Peyer's patch (tissue), 4 donors: Measurements from ENCODE around the gene MACROD2. TPM values are rescaled to one million over a fixed set of nuclear protein-coding genes. Genes with fewer than 3 reads are reported as not detected.
"Not testable (repeated sequence)": the region's sequence is repeated elsewhere in the genome, so short reads cannot be mapped to it uniquely, and the experiment has no call there.

Experiments
- DNase-seq, 3 donors: peaks; one replicate each; pipeline ENCODE4 v3.0.0-alpha.2; 2017 to 2019
- H3K27ac ChIP-seq, 4 donors: fragments of 200-600 bp; sonication (generic); one replicate each; pipeline ENCODE4 v1.5.1; 2016 to 2019
- H3K27me3 ChIP-seq, 2 donors: fragments of 200-600 bp; sonication (generic); one replicate each; pipeline ENCODE4 v1.5.1; 2019
- H3K36me3 ChIP-seq, 3 donors: fragments of 200-600 bp; sonication (generic); one replicate each; pipeline ENCODE4 v1.5.1; 2016 to 2019
- H3K4me1 ChIP-seq, 4 donors: fragments of 200-600 bp; sonication (generic); one replicate each; pipeline ENCODE4 v1.5.1; 2016 to 2019
- H3K4me3 ChIP-seq, 4 donors: fragments of 200-600 bp; sonication (generic); 1 replicate in 3 of 4; 2 replicates in 1 of 4; pipeline ENCODE4 v1.5.1; 2016 to 2019; ENCODE audit warnings: mild to moderate bottlenecking in 1 of 4
- H3K9me3 ChIP-seq, 4 donors: fragments of 200-600 bp; sonication (generic); one replicate each; pipeline ENCODE4 v1.5.1; 2016 to 2019; ENCODE audit warnings: mild to moderate bottlenecking in 1 of 4
- POLR2A ChIP-seq, 2 donors: fragments of 450-650 bp; IDR thresholded peaks; one replicate each; pipeline ENCODE4 v1.5.1; 2017; ENCODE audit warnings: antibody characterized with exemption in 2 of 2, mild to moderate bottlenecking in 2 of 2, moderate library complexity in 2 of 2
- total RNA-seq, 4 donors: library from RNA; depleted of rRNA; stranded (reverse); fragments of >200 nt; gene quantifications; one replicate each; pipeline ENCODE4 v1.1.0, GENCODE V29; 2016
- TF ChIP-seq, protein P1 (sequence below), 6 experiments: fragments of 450-650 bp in 4 of 6; fragments of 200-600 bp in 2 of 6; sonication (generic) in 1 of 6; IDR thresholded peaks; one replicate each; pipeline ENCODE4 v1.5.1; 2017 to 2019; ENCODE audit warnings: antibody characterized with exemption in 6 of 6, mild to moderate bottlenecking in 3 of 6, moderate library complexity in 1 of 6

Gene MACROD2
- total RNA-seq, 4 donors from 2014 or later, result 2.5 to 10.7 (median 6.5) TPM

DNA sequence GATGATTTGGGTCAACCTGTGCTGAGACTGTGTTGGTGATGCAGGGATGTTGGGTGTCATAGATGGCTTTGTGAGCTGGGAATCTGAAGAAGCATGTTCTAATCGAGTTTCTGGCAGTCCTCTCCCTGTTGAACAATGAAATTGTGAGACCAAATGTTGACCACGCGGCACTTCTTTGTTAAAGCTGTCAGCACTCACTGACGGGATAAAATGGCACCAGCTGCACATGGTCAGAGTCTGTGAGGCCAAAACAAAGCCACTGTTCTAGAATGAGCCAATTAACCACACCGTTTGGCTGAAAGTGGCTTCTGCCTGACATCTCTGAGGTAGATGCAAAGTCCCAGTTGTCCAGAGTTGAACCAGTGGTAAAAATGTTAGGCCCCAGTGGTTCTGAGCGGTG is 2015.7 kb downstream of the MACROD2 start:
- Histone ChIP-seq H3K4me1 (no peaks in the 10 kb centered on the region), H3K36me3 (no peaks in the 10 kb centered on the region), H3K27me3 (no peaks in the 10 kb centered on the region), H3K27ac (no peak overlapping the region), H3K9me3 (no peaks in the 10 kb centered on the region), H3K4me3 (no peak overlapping the region)
- TF ChIP-seq, protein P1, sequence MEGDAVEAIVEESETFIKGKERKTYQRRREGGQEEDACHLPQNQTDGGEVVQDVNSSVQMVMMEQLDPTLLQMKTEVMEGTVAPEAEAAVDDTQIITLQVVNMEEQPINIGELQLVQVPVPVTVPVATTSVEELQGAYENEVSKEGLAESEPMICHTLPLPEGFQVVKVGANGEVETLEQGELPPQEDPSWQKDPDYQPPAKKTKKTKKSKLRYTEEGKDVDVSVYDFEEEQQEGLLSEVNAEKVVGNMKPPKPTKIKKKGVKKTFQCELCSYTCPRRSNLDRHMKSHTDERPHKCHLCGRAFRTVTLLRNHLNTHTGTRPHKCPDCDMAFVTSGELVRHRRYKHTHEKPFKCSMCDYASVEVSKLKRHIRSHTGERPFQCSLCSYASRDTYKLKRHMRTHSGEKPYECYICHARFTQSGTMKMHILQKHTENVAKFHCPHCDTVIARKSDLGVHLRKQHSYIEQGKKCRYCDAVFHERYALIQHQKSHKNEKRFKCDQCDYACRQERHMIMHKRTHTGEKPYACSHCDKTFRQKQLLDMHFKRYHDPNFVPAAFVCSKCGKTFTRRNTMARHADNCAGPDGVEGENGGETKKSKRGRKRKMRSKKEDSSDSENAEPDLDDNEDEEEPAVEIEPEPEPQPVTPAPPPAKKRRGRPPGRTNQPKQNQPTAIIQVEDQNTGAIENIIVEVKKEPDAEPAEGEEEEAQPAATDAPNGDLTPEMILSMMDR (IDR thresholded peaks at IDR 0.05), result no peak
- no peak for TF ChIP-seq POLR2A (IDR thresholded peaks at IDR 0.05)
- no peak for DNase-seq

DNA sequence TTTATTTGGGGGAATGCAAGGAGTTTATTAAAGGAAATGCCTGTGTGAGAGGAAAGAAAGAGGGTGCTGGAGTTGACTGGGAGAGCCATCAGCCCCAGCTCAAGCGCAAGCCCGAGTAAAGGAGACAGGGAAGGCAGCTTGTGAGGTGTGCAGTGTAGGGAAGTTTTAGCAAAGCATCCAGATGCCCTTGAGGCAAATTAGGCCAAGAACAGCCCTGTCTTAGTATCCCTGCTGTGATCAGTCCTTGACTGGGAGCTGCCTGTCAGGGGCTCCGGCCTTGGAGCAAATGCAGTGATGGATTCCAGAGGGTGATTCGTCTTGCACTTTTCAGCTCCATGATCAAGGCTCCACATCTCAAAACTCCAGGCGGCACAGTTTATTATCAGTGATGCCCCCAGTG is 2016.2 kb downstream of the MACROD2 start:
- Histone ChIP-seq H3K27ac (no peak overlapping the region), H3K36me3 (no peaks in the 10 kb centered on the region), H3K27me3 (no peaks in the 10 kb centered on the region), H3K9me3 (no peaks in the 10 kb centered on the region), H3K4me1 (no peaks in the 10 kb centered on the region), H3K4me3 (no peak overlapping the region)
- DNase-seq, result no peak
- no peak for TF ChIP-seq POLR2A (IDR thresholded peaks at IDR 0.05)
- TF ChIP-seq, protein P1 (IDR thresholded peaks at IDR 0.05), result no peak

DNA sequence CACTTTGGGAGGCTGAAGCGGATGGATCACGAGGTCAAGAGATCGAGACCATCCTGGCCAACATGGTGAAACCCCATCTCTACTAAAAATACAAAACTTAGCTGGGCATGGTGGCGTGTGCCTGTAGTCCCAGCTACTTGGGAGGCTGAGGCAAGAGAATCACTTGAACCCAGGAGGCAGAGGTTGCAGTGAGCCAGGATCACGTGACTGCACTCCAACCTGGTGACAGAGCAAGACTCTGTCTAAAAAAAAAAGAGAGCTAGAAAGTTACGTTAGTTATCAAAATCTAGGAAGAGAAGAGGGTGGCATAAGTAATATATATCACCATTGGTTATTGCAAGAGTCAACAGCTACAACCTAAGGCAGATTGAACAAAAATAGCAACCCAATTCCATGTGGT is 2017.6 kb downstream of the MACROD2 start:
- not testable (repeated sequence) for H3K4me3 ChIP-seq, H3K27ac ChIP-seq, H3K9me3 ChIP-seq, H3K27me3 ChIP-seq, H3K36me3 ChIP-seq, DNase-seq, H3K4me1 ChIP-seq

DNA sequence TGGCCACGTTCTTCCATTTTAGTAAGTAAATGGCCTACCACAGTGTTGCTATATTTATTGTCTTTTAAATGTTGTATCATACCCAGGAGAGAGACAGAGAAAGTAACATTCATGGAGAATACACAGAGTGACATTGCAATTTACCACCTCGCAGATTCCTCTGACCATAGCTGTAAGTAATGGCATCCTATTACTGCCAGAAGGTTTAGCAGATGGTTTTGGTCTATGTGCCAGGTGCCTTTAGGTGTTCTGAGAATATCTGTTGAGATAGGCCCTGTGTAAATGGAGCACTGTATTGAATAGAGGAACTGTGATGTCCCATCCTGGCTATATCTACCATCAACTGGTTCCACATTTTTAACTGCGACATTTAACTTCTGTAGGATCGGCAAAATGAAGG is 2018.3 kb downstream of the MACROD2 start:
- Histone ChIP-seq H3K36me3 (no peaks in the 10 kb centered on the region), H3K27ac (no peak overlapping the region), H3K27me3 (no peaks in the 10 kb centered on the region), H3K4me3 (no peak overlapping the region), H3K4me1 (no peaks in the 10 kb centered on the region), H3K9me3 (no peaks in the 10 kb centered on the region)
- TF ChIP-seq POLR2A (IDR thresholded peaks at IDR 0.05), result no peak
- TF ChIP-seq, protein P1 (IDR thresholded peaks at IDR 0.05), result no peak
- DNase-seq, result no peak

DNA sequence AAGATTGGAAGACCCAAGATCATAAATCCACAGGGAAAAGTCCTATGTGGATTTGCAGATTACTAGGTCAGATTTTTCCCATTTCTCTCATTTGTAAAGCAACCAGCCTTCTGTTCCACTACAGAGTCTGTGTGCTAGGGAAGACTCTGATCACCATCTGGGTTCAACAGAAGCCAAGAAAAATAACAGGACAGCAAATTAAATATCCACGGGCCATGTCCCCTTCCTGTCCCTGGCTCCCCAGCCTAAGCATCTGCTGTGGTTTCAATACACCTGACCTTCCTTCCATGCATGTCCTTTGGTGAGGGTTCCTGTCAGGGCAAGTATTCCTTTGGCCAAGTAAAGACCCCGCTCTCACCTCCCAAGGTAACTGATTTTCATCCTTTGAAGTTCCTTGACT is 2019.1 kb downstream of the MACROD2 start:
- no peaks in the 10 kb centered on the region for H3K9me3 ChIP-seq
- no peak overlapping the region for H3K27ac ChIP-seq
- no peak for DNase-seq
- H3K4me3 ChIP-seq, result no peak overlapping the region
- H3K27me3 ChIP-seq, result no peaks in the 10 kb centered on the region
- no peaks in the 10 kb centered on the region for H3K4me1 ChIP-seq
- TF ChIP-seq, protein P1 (IDR thresholded peaks at IDR 0.05), result no peak
- no peak for TF ChIP-seq POLR2A (IDR thresholded peaks at IDR 0.05)
- H3K36me3 ChIP-seq, result no peaks in the 10 kb centered on the region

DNA sequence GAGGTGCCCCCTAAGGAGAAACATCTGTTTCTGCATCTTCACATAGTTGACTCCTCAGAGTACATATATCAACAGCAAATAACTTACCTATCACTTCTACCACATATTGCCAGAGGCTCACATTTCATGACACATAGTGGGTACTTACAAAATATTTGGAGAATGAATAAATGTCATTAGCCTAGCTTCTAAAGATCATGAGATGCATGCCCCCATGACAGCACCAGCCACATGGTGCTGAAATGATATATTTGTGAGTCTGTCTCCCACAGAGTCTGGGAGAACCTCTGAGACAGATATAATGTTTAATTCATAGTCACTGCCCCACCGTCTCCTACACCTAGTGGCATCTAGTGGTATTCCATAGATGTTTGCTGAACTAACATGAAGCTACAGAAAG is 2022.3 kb downstream of the MACROD2 start:
- TF ChIP-seq, protein P1 (IDR thresholded peaks at IDR 0.05), result no peak
- TF ChIP-seq POLR2A (IDR thresholded peaks at IDR 0.05), result no peak
- H3K4me3 ChIP-seq, result no peak overlapping the region
- no peaks in the 10 kb centered on the region for H3K36me3 ChIP-seq
- no peaks in the 10 kb centered on the region for H3K4me1 ChIP-seq
- no peaks in the 10 kb centered on the region for H3K27me3 ChIP-seq
- no peak for DNase-seq
- no peak overlapping the region for H3K27ac ChIP-seq
- no peaks in the 10 kb centered on the region for H3K9me3 ChIP-seq
